Astrocyte of the cerebellum (primary cell): Measurements from ENCODE around the gene SCLT1.

Experiments used
- DNase-seq: peaks from one replicate; pipeline ENCODE4 v3.0.0-alpha.2; 2011; ENCODE audit warnings: low read depth
- H3K4me3 ChIP-seq: 2 replicates; pipeline ENCODE4 v1.5.1; 2011; ENCODE audit warnings: mild to moderate bottlenecking, low read depth, low read length, moderate library complexity
- CTCF ChIP-seq: IDR thresholded peaks from 2 replicates; pipeline ENCODE4 v1.5.1; 2012; ENCODE audit warnings: low read length, low read depth, moderate library complexity, mild to moderate bottlenecking; ENCODE audit errors: missing control alignments
- in situ Hi-C: cut with HindIII; loops from 2 replicates; pipeline ENCODE4 v1.10.0; 2017; ENCODE audit warnings: low sequenced_read_pairs

Gene SCLT1

DNA sequence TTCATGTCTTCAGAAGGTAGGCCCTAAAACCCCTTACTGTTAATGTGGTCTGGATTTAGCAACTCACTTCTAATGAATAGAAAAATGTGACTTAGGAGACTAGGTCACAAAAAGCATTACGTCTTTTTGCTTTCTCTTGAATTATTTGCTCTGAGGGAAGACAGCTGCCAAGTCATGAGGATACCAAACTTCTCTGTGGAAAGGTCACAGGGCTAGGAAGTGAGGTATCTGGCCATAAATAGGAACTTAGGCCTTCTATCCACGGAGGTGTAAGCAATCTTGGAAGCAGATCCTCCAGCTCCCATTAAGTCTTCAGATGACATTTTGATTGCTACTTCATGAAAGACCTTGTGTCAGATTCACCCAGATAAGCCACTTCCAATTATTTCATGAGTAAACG lies 163.3 kb downstream of the SCLT1 start:
- no peak for TF ChIP-seq CTCF
- H3K4me3 ChIP-seq: no peak overlapping the region
- in situ Hi-C loops: no loop called here
- DNase-seq: no peak

DNA sequence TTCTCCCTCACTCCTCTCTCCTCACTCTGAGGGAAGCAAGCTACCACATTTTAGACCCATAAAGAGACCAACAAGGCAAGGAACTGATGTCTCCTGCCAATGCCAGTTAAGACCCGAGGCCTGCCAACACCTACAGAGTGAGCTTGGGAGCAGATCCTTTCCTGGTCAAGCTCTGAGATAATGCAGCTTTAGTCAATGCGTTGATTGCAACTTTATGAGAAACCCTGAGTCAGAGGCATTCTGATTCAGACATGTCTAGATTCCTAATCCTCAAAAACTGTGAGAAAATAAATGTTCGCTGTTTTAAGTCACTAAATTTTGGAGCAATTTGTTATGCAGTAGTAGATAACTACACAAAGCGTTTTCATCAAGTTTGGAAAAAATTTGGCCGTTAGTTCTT lies 168.4 kb downstream of the SCLT1 start:
- DNase-seq: no peak
- no peak overlapping the region for H3K4me3 ChIP-seq
- TF ChIP-seq CTCF: no peak
- in situ Hi-C loops: no loop called here

GRCh38 chr4:128921954-128922353 lies 171.4 kb downstream of the SCLT1 start:
- no peak for DNase-seq
- no peak for TF ChIP-seq CTCF
- in situ Hi-C loops: no loop called here
- H3K4me3 ChIP-seq: no peak overlapping the region

- DNase-seq: no peak
- no peak overlapping the region for H3K4me3 ChIP-seq
- in situ Hi-C loops: no loop called here
- TF ChIP-seq CTCF: no peak
Observed at GRCh38 chr4:128917781-128918180, 175.6 kb downstream of the SCLT1 start.

GRCh38 chr4:128916832-128917231 lies 176.5 kb downstream of the SCLT1 start:
- in situ Hi-C loops: no loop called here
- no peak for DNase-seq
- H3K4me3 ChIP-seq: no peak overlapping the region

DNA sequence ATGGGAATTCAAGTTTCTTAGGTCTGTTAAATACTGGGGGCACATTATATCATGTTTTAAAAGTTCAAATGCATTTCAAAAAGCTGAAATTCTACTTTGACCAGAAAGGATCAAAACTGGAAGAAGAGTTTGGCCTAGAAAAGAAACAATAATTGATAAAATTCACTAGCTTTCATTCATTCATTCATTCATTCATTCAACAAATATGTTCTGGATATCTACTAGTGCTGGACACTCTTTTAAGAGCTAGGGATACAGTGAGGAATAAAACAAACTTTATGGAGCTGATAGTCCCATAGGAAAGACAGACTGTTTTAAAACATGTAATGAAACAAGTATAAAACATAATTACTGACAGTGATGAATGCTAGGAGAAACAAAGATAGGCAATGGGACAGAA lies 177.8 kb downstream of the SCLT1 start:
- no peak overlapping the region for H3K4me3 ChIP-seq
- DNase-seq: no peak
- in situ Hi-C loops: no loop called here
- no peak for TF ChIP-seq CTCF

More at GRCh38 chr4:128916832-128917231, 176.5 kb downstream of the SCLT1 start:
- no peak for TF ChIP-seq CTCF

- H3K4me3 ChIP-seq: no peak overlapping the region
- in situ Hi-C loops: no loop called here
- no peak for DNase-seq
- TF ChIP-seq CTCF: no peak
Observed at GRCh38 chr4:128913228-128913627, 180.1 kb downstream of the SCLT1 start.
